HG02973 (cell line): ENCODE data around the gene RGS7BP.

Source experiments
- ATAC-seq: cut with Tn5 transposase; IDR thresholded peaks from one replicate; pipeline ENCODE4 v1.9.1; 2021; ENCODE audit warnings: moderate library complexity; ENCODE audit not compliant: unreplicated experiment

Gene RGS7BP

GRCh38 chr5:64505769-64506566, at the start of gene RGS7BP:
TSS of gene RGS7BP (plus strand) at chr5:64506015. CDS start at chr5:64506625, 610 bp downstream.
- ATAC-seq = no peak

GRCh38 chr5:64457846-64458245, 48.0 kb upstream of the RGS7BP start:
- ATAC-seq = no peak

- no peak for ATAC-seq
Measured at GRCh38 chr5:64458948-64459347, 46.9 kb upstream of the RGS7BP start.

- ATAC-seq = no peak
Measured at GRCh38 chr5:64462391-64462790, 43.4 kb upstream of the RGS7BP start.

GRCh38 chr5:64486163-64486562, 19.7 kb upstream of the RGS7BP start:
- ATAC-seq = no peak

GRCh38 chr5:64487283-64487682, 18.5 kb upstream of the RGS7BP start:
- ATAC-seq = no peak

- ATAC-seq = no peak
Measured at GRCh38 chr5:64489857-64490256, 16.0 kb upstream of the RGS7BP start.

GRCh38 chr5:64497386-64497785, 8.4 kb upstream of the RGS7BP start:
- ATAC-seq = no peak

GRCh38 chr5:64502196-64502595, 3.6 kb upstream of the RGS7BP start:
- ATAC-seq = no peak

- no peak for ATAC-seq
Measured at GRCh38 chr5:64506567-64507263, 900 bp downstream of the RGS7BP start.

- ATAC-seq = no peak
Measured at GRCh38 chr5:64507264-64507605, 1.4 kb downstream of the RGS7BP start.

- ATAC-seq = no peak
Measured at GRCh38 chr5:64509828-64510227, 4.0 kb downstream of the RGS7BP start.

GRCh38 chr5:64513492-64513891, 7.7 kb downstream of the RGS7BP start:
- no peak for ATAC-seq

GRCh38 chr5:64514612-64515011, 8.8 kb downstream of the RGS7BP start:
- ATAC-seq = no peak

GRCh38 chr5:64516216-64516615, 10.4 kb downstream of the RGS7BP start:
- ATAC-seq = no peak

- peak; percentile 79 for ATAC-seq
Measured at GRCh38 chr5:64518793-64519192, 13.0 kb downstream of the RGS7BP start.

GRCh38 chr5:64519263-64519662, 13.4 kb downstream of the RGS7BP start:
- ATAC-seq = no peak

GRCh38 chr5:64526734-64527439, 21.1 kb downstream of the RGS7BP start:
- ATAC-seq = no peak

GRCh38 chr5:64530076-64530475, 24.3 kb downstream of the RGS7BP start:
- ATAC-seq = no peak

- no peak for ATAC-seq
Measured at GRCh38 chr5:64532212-64532611, 26.4 kb downstream of the RGS7BP start.

- no peak for ATAC-seq
Measured at GRCh38 chr5:64532657-64533056, 26.8 kb downstream of the RGS7BP start.

GRCh38 chr5:64534033-64534432, 28.2 kb downstream of the RGS7BP start:
- no peak for ATAC-seq
